ENCODE data around the gene TPP1.

Gene TPP1

DNA sequence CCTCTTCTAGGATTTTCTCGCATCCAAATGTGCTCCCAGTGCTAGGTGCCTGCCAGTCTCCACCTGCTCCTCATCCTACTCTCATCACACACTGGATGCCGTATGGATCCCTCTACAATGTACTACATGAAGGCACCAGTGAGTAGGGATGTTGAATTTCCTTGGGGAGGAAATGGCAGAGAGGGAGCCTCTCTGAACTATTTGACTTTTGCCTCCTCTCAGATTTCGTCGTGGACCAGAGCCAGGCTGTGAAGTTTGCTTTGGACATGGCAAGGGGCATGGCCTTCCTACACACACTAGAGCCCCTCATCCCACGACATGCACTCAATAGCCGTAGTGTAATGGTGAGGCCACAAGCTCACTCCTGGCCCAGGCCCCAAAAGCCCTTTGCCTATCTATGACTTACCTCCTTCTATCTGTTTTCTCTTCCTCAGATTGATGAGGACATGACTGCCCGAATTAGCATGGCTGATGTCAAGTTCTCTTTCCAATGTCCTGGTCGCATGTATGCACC lies 9.7 kb downstream of the TPP1 start:
- DNase-seq, result no peak

DNA sequence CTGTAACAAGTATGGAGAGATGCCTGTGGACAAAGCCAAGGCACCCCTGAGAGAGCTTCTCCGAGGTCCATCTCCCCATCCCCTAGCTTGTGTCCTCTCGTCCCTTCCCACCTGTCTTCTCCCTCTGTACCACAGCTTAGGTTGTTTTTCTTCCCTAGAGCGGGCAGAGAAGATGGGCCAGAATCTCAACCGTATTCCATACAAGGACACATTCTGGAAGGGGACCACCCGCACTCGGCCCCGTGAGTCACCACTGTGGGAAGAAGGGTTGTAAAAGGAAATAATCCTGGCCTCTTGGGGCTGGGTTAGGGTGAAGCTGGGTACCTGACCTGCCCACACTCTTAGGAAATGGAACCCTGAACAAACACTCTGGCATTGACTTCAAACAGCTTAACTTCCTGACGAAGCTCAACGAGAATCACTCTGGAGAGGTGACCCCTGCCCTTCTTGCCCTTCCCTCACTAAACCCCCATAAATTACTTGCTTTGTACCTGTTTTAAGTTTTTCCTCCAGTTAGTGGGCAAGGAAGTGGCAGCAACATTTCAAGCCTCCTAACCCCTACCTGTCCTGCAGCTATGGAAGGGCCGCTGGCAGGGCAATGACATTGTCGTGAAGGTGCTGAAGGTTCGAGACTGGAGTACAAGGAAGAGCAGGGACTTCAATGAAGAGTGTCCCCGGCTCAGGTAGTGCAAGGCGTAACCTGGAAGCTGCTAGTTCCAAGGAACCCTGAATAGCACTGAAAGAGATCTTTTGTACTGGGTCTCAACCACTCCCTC lies 10.3 kb downstream of the TPP1 start:
- no peak for DNase-seq

DNA sequence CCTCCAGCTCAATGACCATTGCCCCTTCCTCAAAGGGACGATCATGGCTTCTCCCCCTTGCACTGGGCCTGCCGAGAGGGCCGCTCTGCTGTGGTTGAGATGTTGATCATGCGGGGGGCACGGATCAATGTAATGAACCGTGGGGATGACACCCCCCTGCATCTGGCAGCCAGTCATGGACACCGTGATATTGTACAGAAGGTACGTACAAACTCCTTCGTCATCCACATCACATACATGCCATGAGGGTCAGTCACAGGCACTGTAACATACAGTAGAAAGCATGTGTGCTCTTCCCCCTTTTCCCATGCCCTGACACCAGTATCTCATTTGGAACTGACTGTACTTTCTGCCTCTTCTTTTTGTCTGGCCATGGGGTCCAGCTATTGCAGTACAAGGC lies 11.2 kb downstream of the TPP1 start:
- no peak for DNase-seq

DNA sequence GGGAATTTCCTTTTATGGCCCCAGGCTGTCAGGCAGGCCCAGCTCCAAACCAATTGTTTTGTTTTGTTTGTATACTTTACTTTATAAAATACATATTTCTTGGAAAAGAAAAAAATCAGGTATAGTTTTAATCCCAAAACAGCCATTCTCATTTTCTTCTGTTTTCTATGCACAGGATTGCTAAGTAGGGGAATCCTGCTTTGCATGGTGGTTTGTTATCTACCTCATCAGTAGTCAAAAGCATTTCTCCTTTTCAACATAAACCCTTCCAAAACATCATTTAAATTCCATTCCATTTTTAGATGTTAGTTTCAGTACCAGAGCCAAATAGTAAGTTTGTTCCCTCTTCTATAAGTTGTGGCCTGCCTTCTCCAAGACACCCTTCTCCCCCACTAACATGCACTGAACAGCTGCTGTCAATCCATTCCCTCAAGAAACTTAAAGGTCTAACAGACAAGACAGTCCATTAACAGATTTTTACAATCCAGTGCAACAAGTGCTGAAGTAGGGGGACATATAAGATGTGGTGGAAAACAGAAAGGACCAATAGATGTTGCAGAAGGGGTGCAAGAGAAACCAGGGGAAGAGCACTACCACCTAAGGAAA lies 11.9 kb downstream of the TPP1 start:
- no peak for DNase-seq

GRCh38 chr11:6606471-6607189 lies 12.6 kb downstream of the TPP1 start:
- peak; percentile 69 for DNase-seq

DNA sequence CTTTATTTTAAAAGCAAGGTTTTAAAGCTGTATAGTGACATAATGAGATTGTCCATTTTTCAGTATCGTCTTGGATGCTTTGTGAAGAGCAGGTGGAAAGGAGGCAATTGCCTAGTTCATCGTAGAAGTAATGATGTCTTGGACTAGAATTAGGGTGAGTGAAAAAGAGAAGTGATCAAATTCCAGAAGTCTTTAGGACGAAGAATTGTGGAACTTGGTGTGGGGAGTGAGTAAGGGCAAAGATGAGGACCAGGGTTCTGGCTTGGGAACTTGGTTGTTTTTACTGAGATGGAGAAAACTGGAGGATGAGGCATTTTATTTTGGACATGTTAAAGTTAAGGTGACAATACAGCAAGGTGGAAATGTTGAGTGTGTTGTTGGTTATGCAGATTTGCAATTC lies 14.4 kb downstream of the TPP1 start:
- DNase-seq, result no peak

- DNase-seq, result peak; percentile 59
Measured at GRCh38 chr11:6604081-6604626, 15.1 kb downstream of the TPP1 start.

- DNase-seq, result peak; percentile 95
Measured at GRCh38 chr11:6603287-6604080, 15.7 kb downstream of the TPP1 start, which contains the start of the genes ILK and RRP8. Gene ILK (plus strand): TSS chr11:6603774. CDS start chr11:6604272, 498 bp downstream. Gene RRP8 (minus strand): TSS chr11:6603616. CDS start chr11:6603502, 114 bp downstream.

DNA sequence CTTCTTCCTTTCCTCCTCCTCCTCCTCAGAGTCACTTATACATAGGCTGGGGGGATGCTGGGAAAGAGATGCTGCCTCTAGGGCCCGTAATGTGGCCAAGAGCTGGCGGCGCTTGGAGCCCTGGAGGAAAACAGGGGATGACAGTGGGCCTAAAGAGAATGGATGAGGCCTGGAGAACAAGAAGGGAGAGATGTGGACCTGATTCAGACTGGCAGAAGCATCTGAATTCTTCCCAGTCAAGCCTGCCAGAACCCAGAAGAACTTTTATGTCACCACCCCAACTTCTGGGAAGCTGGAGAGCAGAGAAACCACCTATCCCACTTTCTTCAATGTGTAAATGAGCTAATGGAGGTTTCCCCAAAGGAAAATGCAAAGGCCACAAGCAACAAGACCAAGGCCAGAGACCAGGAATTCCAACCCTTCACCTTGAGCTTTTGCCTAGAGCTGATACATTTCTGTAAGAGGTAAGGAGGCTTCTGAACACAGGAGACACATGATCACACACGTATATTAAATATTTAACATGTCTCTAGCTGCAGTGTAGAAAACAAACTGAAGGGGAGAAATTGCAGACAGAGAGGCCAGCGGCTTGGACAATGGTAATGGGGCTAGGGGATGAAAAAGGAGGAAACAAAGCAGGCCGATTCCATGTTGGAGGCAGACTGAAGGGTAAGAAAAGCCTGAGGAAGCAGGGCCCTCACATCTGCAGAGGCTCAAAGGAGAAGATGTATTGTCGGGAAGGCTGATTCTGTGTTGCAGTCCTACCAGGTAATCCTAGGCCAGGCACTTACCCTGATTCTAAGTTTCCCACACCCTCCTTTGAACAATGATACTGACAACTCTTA lies 16.9 kb downstream of the TPP1 start:
- DNase-seq, result no peak

GRCh38 chr11:6601041-6601461 lies 18.2 kb downstream of the TPP1 start:
- no peak for DNase-seq

- no peak for DNase-seq
Measured at GRCh38 chr11:6599881-6600390, 19.3 kb downstream of the TPP1 start.

- DNase-seq, result no peak
Measured at GRCh38 chr11:6599449-6599848, 19.8 kb downstream of the TPP1 start.

DNA sequence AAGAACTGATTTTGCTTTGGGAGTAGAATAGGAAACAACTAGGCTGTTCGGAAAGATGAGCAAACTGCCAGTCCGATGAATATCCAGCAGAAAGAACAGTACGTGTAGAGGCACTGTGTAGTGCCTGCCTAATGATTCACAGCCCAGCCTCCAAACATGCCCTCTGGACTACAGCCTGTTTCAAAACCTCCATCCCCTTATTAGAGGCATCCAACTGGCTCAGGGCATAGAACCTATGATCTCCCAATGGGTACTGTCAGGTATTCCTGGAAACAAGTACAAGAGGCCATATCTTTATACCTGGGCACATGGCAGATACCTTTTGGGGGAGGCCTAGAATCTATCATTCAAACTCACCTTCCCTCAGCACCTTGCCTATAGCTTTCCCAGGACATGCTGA lies 20.7 kb downstream of the TPP1 start:
- no peak for DNase-seq

DNA sequence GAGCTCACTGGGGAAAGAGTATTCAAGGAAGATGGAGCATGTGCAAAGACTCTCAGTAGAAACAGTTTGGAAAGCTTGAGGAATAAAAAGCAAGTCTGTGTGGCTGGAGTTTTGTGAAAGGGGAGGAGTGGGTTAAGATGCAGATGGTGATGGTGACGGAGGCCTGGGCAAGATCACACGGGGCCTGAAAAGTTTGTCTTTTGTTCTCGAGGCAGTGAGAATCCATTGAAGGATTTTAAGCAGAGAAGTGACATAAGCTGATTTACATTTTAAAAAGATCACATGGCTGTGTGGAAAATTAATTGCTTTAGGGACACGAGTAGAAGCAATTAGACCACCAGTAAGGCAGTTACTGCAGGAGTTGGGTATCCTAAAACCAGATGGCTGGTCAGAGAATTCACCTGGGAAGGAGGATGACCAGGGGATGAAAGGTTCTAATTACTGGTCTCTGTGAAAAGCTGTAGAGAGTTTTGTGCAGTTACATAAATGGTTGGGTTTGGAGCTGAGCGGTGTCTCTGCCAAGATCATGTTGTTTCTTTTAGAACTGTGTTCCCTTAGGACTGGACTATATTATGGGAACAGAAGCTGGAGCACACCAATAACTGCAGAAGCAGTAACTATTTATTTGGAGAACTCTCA lies 22.9 kb downstream of the TPP1 start:
- peak; percentile 15 for DNase-seq

DNA sequence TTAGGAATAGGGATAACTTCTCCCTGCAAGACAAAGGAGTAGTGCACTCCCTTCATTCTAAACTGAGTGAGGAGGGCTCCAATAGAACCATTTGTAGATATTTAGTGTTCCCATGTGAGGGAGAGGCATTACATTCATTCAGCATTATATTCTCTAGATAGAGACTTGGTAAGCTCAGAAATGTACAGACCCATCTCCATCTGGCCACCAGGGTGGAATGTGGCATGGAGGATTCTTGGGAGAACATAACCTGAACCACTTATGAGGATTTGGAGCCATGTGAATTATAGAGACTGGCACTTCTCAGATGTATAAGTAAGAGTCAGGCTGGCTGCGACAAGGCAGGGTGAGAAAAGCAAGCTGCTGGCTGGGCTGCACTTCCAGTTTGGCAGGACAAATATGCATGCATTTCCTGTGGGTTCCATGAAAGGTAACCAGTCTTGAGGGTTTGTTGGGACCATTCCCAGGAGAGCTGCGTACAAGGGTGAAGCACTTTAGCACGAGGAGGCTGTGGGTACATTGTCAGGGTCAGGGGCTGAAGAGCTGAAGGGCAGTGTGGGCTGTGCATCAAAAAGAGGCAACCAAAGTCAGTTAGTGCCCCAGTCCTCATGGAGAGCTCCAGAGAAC lies 25.0 kb downstream of the TPP1 start:
- no peak for DNase-seq

GRCh38 chr11:6588018-6588417 lies 31.2 kb downstream of the TPP1 start:
- DNase-seq, result no peak

DNA sequence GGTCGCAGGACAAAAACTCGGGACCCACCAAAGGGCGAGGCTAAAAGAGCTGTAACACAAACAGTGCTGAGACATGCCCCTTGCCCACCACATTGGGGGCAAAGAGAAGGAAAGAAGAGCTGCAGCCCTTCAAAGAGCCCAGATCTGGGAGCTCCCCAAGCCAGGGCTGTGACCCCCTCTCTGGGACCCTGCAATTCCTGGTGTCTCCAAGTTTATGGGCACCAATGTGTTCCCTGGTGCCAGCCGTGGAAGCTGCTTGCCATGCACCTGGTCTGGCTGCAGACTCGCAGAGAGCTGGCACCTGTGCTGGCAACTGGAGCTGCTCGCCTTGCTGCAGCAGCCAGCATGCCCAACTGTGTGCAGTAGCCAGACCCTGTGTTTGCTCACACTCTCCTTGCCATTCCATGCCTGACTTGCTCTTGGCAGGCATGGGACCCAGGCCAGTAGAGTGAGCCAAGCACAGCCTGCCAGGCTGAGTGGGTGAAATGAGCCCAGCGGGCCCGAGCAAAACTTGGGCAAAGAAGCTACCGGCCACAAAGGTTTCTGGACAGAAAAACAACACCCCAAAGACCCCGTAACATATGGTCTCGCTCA lies 31.8 kb downstream of the TPP1 start:
- DNase-seq, result peak; percentile 7

GRCh38 chr11:6586434-6587359 lies 32.5 kb downstream of the TPP1 start:
- DNase-seq, result peak; percentile 77

DNA sequence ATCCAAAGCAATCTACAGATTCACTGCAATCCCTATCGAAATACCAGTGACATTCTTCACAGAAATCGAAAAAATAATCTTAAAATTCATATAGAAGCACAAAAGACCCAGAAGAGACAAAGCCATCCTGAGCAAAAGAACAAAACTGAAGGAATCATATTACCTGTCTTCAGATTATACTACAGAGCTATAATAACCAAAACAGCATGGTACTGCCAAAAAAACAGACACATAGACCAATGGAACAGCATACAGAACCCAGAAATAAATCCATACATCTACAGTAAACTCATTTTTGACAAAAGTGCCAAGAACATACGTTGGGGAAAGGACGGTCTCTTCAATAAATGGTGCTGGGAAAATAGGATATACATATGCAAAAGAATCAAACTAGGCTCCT lies 34.7 kb downstream of the TPP1 start:
- no peak for DNase-seq

Data from NCI-H69 (cell line).